Prostate gland (tissue), 2 donors: Measurements from ENCODE around the gene ADPRS.

Experiments
- CTCF ChIP-seq, 4 experiments: fragments of 200-600 bp in 2 of 4; fragments of 450-650 bp in 2 of 4; sonication (generic) in 2 of 4; IDR thresholded peaks; 1 replicate in 3 of 4; 2 replicates in 1 of 4; pipeline ENCODE4 v1.5.1; 2016 to 2019; ENCODE audit warnings: antibody characterized with exemption in 4 of 4, mild to moderate bottlenecking in 2 of 4, moderate library complexity in 2 of 4
- POLR2A ChIP-seq: fragments of 450-650 bp; IDR thresholded peaks from one replicate; pipeline ENCODE4 v1.6.1; 2016; ENCODE audit warnings: antibody characterized with exemption, mild to moderate bottlenecking
- POLR2AphosphoS5 ChIP-seq: sonication (generic); formaldehyde crosslinking; IDR thresholded peaks from one replicate; pipeline ENCODE4 v1.6.1; 2017; ENCODE audit warnings: antibody characterized with exemption

- TF ChIP-seq CTCF (IDR thresholded peaks at IDR 0.05), result no peak
- TF ChIP-seq POLR2AphosphoS5, result no peak
- no peak for TF ChIP-seq POLR2A
These were observed 22.5 kb downstream of the ADPRS start for GRCh38 chr1:36111151-36111550.
